8988T (cell line): ENCODE results near the gene UBALD1.

Source experiments
- DNase-seq: peaks from one replicate; pipeline ENCODE4 v3.0.0; 2011

The UBALD1 gene

GRCh38 chr16:4641895-4642294, 27.2 kb upstream of the UBALD1 start:
- no peak for DNase-seq

GRCh38 chr16:4641306-4641687, 26.6 kb upstream of the UBALD1 start:
- no peak for DNase-seq

GRCh38 chr16:4640572-4641305, 26.1 kb upstream of the UBALD1 start:
- DNase-seq = no peak

- no peak for DNase-seq
Measured at GRCh38 chr16:4639899-4640509, 25.3 kb upstream of the UBALD1 start.

GRCh38 chr16:4637501-4638166, 22.9 kb upstream of the UBALD1 start:
- DNase-seq = no peak

GRCh38 chr16:4636196-4636595, 21.5 kb upstream of the UBALD1 start:
- DNase-seq = no peak

- no peak for DNase-seq
Measured at GRCh38 chr16:4634768-4635167, 20.1 kb upstream of the UBALD1 start.

- no peak for DNase-seq
Measured at GRCh38 chr16:4633910-4634635, 19.4 kb upstream of the UBALD1 start.

GRCh38 chr16:4631444-4631843, 16.8 kb upstream of the UBALD1 start:
- no peak for DNase-seq

- no peak for DNase-seq
Measured at GRCh38 chr16:4628283-4628682, 13.6 kb upstream of the UBALD1 start.

- DNase-seq = no peak
Measured at GRCh38 chr16:4626396-4626795, 11.7 kb upstream of the UBALD1 start.

GRCh38 chr16:4625560-4626159, 11.0 kb upstream of the UBALD1 start:
- no peak for DNase-seq

- DNase-seq = no peak
Measured at GRCh38 chr16:4624827-4625559, 10.3 kb upstream of the UBALD1 start.

- DNase-seq = peak; percentile 78
Measured at GRCh38 chr16:4624015-4624826, 9.5 kb upstream of the UBALD1 start, which contains the start of gene MGRN1. Gene MGRN1, plus strand, starts transcription at chr16:4624826. Its CDS starts 135 bp downstream, at chr16:4624961.

- no peak for DNase-seq
Measured at GRCh38 chr16:4623593-4623992, 8.9 kb upstream of the UBALD1 start.

GRCh38 chr16:4618645-4619418, 4.1 kb upstream of the UBALD1 start:
- DNase-seq = no peak

- DNase-seq = no peak
Measured at GRCh38 chr16:4617880-4618279, 3.2 kb upstream of the UBALD1 start.

GRCh38 chr16:4616047-4616811, 1.5 kb upstream of the UBALD1 start:
- peak; percentile 88 for DNase-seq

- DNase-seq = no peak
Measured at GRCh38 chr16:4615384-4616046, 827 bp upstream of the UBALD1 start.
